Small intestine (tissue), 7 donors: ENCODE measurements around the gene SORL1. TPM values are rescaled to one million over a fixed set of nuclear protein-coding genes. Genes with fewer than 3 reads are reported as not detected.
A peak's percentile ranks its signal among the peaks of the same experiment; 100 is the strongest.

Experiments used
- DNase-seq, 2 donors: peaks; one replicate each; pipeline versions ENCODE4 v3.0.0 to v3.0.0-alpha.2; 2013
- FAIRE-seq: peaks from 2 replicates; lab custom pipeline; 2012; peaks lifted over from hg19 to GRCh38; lab: Jason Lieb, UNC
- H3K27ac ChIP-seq, 3 donors: one replicate each; pipeline ENCODE4 v1.5.1; 2013; ENCODE audit warnings: low read length in 2 of 3, mild to moderate bottlenecking in 2 of 3, control low read depth in 1 of 3, inconsistent platforms in 1 of 3, low read depth in 1 of 3, moderate library complexity in 1 of 3
- H3K27me3 ChIP-seq, 3 donors: one replicate each; pipeline ENCODE4 v1.6.1; 2013; ENCODE audit warnings: low read length in 3 of 3, inconsistent platforms in 1 of 3; ENCODE audit not compliant: control insufficient read depth in 3 of 3, insufficient read depth in 3 of 3
- H3K36me3 ChIP-seq, 3 donors: one replicate each; pipeline ENCODE4 v1.6.1; 2013; ENCODE audit warnings: low read length in 3 of 3, inconsistent platforms in 1 of 3, low read depth in 1 of 3, mild to moderate bottlenecking in 1 of 3, moderate library complexity in 1 of 3; ENCODE audit not compliant: control insufficient read depth in 3 of 3, insufficient read depth in 2 of 3
- H3K4me1 ChIP-seq, 3 donors: one replicate each; pipeline ENCODE4 v1.6.1; 2013; ENCODE audit warnings: low read length in 2 of 3, inconsistent platforms in 1 of 3, low read depth in 1 of 3, mild to moderate bottlenecking in 1 of 3, moderate library complexity in 1 of 3; ENCODE audit not compliant: control insufficient read depth in 3 of 3, insufficient read depth in 2 of 3
- H3K4me3 ChIP-seq, 3 donors: one replicate each; pipeline ENCODE4 v1.5.1; 2013; ENCODE audit warnings: low read length in 3 of 3, control low read depth in 1 of 3, inconsistent platforms in 1 of 3, low read depth in 1 of 3, mild to moderate bottlenecking in 1 of 3, moderate library complexity in 1 of 3
- H3K9me3 ChIP-seq, 2 donors: one replicate each; pipeline ENCODE4 v1.6.1; 2013; ENCODE audit warnings: low read depth in 1 of 2, low read length in 1 of 2; ENCODE audit not compliant: control insufficient read depth in 2 of 2, insufficient read depth in 1 of 2
- WGBS, 3 donors: extraction: QIAGEN DNeasy Blood & Tissue Kit; methylation state at CpG; one replicate each; pipeline ENCODE4 v1.1.7; 2013; 5-methylcytosine and 5-hydroxymethylcytosine counted together
- polyA plus RNA-seq, 4 donors: library from polyadenylated mRNA; stranded (reverse) in 3 of 4; unstranded in 1 of 4; fragments of 200-250 nt in 3 of 4; fragments of 120-200 nt in 1 of 4; gene quantifications; one replicate each; pipeline versions ENCODE4 v1.2.1 to v1.2.3, GENCODE V29; 2013
- donor health status: healthy with polysubstance abuse.
- donor health status: control.
- donor health status: control.
- donor health status: Bipolar disorder and iron deficiency.
- donor health status: healthy.

SORL1 gene
- polyA plus RNA-seq, 4 donors, result 4.6 to 64.5 (median 5.8) TPM

GRCh38 chr11:121459413-121460017 is 7.4 kb downstream of the SORL1 start:
- WGBS, 3 donors, result 70 to 83% (median 77%) methylated on average over 7 of the region's 7 CpGs
- Histone ChIP-seq H3K36me3 (no peaks in the 10 kb centered on the region), H3K9me3 (no peaks in the 10 kb centered on the region), H3K4me1 (peaks cover 0 to 17% (median 0%) of the 10 kb centered on the region in 3 donors), H3K27me3 (no peaks in the 10 kb centered on the region), H3K4me3 (no peak overlapping the region), H3K27ac (peak overlapping the region in 1 of 3 donors; percentile 51)
- DNase-seq (peak in 1 of 2 donors; percentile 61), FAIRE-seq (no peak)

GRCh38 chr11:121460941-121461514 is 8.9 kb downstream of the SORL1 start:
- Histone ChIP-seq H3K4me3 (no peak overlapping the region), H3K27me3 (no peaks in the 10 kb centered on the region), H3K27ac (peak overlapping the region in 1 of 3 donors; percentile 48), H3K9me3 (no peaks in the 10 kb centered on the region), H3K4me1 (peaks cover 0 to 19% (median under 1%) of the 10 kb centered on the region in 3 donors), H3K36me3 (no peaks in the 10 kb centered on the region)
- FAIRE-seq (no peak), DNase-seq (peak; percentile 32 to 71)
- WGBS, 3 donors, result 64 to 77% (median 76%) methylated on average over 4 of the region's 4 CpGs

GRCh38 chr11:121461843-121462242 is 9.7 kb downstream of the SORL1 start:
- 83 to 92% (median 89%) methylated on average over 7 of the region's 7 CpGs for WGBS, 3 donors
- Histone ChIP-seq H3K9me3 (no peaks in the 10 kb centered on the region), H3K4me3 (no peak overlapping the region), H3K27ac (no peak overlapping the region), H3K27me3 (no peaks in the 10 kb centered on the region), H3K36me3 (no peaks in the 10 kb centered on the region), H3K4me1 (peaks cover 0 to 25% (median 6%) of the 10 kb centered on the region in 3 donors)
- DNase-seq (no peak), FAIRE-seq (no peak)

GRCh38 chr11:121463689-121464335 is 11.7 kb downstream of the SORL1 start:
- WGBS, 3 donors, result 85 to 90% (median 86%) methylated on average over 6 of the region's 6 CpGs
- peaks cover 3 to 33% (median 6%) of the 10 kb centered on the region in 3 donors for H3K4me1 ChIP-seq
- no peak for FAIRE-seq

GRCh38 chr11:121464352-121464946 is 12.3 kb downstream of the SORL1 start:
- FAIRE-seq (no peak), DNase-seq (peak in 1 of 2 donors; percentile 23)
- Histone ChIP-seq H3K9me3 (no peaks in the 10 kb centered on the region), H3K36me3 (peaks cover 0 to 3% (median 0%) of the 10 kb centered on the region in 3 donors), H3K27me3 (no peaks in the 10 kb centered on the region), H3K27ac (no peak overlapping the region), H3K4me1 (peaks cover 4 to 27% (median 6%) of the 10 kb centered on the region in 3 donors), H3K4me3 (no peak overlapping the region)
- WGBS, 3 donors, result 57 to 79% (median 64%) methylated on average over 11 of the region's 11 CpGs

More at GRCh38 chr11:121463689-121464335, 11.7 kb downstream of the SORL1 start:
- Histone ChIP-seq H3K36me3 (peaks cover 0 to under 1% (median 0%) of the 10 kb centered on the region in 3 donors), H3K4me3 (no peak overlapping the region), H3K27me3 (no peaks in the 10 kb centered on the region), H3K27ac (no peak overlapping the region), H3K9me3 (no peaks in the 10 kb centered on the region)
- no peak for DNase-seq

- Histone ChIP-seq H3K27ac (peak overlapping the region; percentile 85 to 91 (median 91)), H3K9me3 (no peaks in the 10 kb centered on the region), H3K36me3 (peaks cover 0 to 13% (median 3%) of the 10 kb centered on the region in 3 donors), H3K27me3 (no peaks in the 10 kb centered on the region), H3K4me1 (peaks cover 4 to 22% (median 6%) of the 10 kb centered on the region in 3 donors), H3K4me3 (no peak overlapping the region)
- FAIRE-seq (no peak), DNase-seq (no peak)
- 17 to 49% (median 31%) methylated on average over 8 of the region's 8 CpGs for WGBS, 3 donors
Measured at GRCh38 chr11:121465709-121466062, 13.6 kb downstream of the SORL1 start.

- Histone ChIP-seq H3K36me3 (peaks cover 0 to 19% (median 3%) of the 10 kb centered on the region in 3 donors), H3K27ac (peak overlapping the region; percentile 85 to 91 (median 91)), H3K4me3 (no peak overlapping the region), H3K4me1 (peaks cover 4 to 17% (median 6%) of the 10 kb centered on the region in 3 donors), H3K9me3 (no peaks in the 10 kb centered on the region), H3K27me3 (no peaks in the 10 kb centered on the region)
- peak; percentile 97 for DNase-seq
- 5 to 23% (median 13%) methylated on average over 8 of the region's 8 CpGs for WGBS, 3 donors
- no peak for FAIRE-seq
Measured at GRCh38 chr11:121466063-121466794, 14.1 kb downstream of the SORL1 start.

- H3K4me3 ChIP-seq, result no peak overlapping the region
- H3K9me3 ChIP-seq, result no peaks in the 10 kb centered on the region
- peaks cover 0 to 27% (median 3%) of the 10 kb centered on the region in 3 donors for H3K36me3 ChIP-seq
- H3K4me1 ChIP-seq, result peaks cover 4 to 15% (median 6%) of the 10 kb centered on the region in 3 donors
- FAIRE-seq (no peak), DNase-seq (no peak)
- peak overlapping the region; percentile 82 to 91 (median 88) for H3K27ac ChIP-seq
- WGBS, 3 donors, result 79 to 96% (median 86%) methylated on average over 2 of the region's 2 CpGs
- no peaks in the 10 kb centered on the region for H3K27me3 ChIP-seq
Measured at GRCh38 chr11:121467471-121467870, 15.4 kb downstream of the SORL1 start.
